Ovary (tissue), 9 donors: ENCODE measurements around the gene INTS6L. TPM values are rescaled to one million over a fixed set of nuclear protein-coding genes. Genes with fewer than 3 reads are reported as not detected.
"Not testable (repeated sequence)": the region's sequence is repeated elsewhere in the genome, so short reads cannot be mapped to it uniquely, and the experiment has no call there.

Experiments
- DNase-seq, 5 donors: peaks; one replicate each; pipeline ENCODE4 v3.0.0-alpha.2; 2019 to 2020
- H3K27ac ChIP-seq, 2 donors: fragments of 200-600 bp; one replicate each; pipeline versions ENCODE4 v1.5.1 to v1.8.0; 2019 to 2022
- H3K27me3 ChIP-seq: fragments of 200-600 bp; one replicate; pipeline ENCODE4 v1.8.0; 2022
- H3K36me3 ChIP-seq: fragments of 200-600 bp; sonication (generic); one replicate; pipeline ENCODE4 v1.5.1; 2019
- H3K4me1 ChIP-seq: one replicate; pipeline ENCODE4 v1.8.1; 2013; ENCODE audit warnings: mild to moderate bottlenecking, moderate library complexity; ENCODE audit not compliant: insufficient read depth
- H3K4me3 ChIP-seq: fragments of 200-600 bp; sonication (generic); one replicate; pipeline ENCODE4 v1.5.1; 2017
- H3K9me3 ChIP-seq, 2 donors: fragments of 200-600 bp in 1 of 2; sonication (generic) in 1 of 2; one replicate each; pipeline versions ENCODE4 v1.5.1 to v1.8.1; 2013 to 2019; ENCODE audit warnings: mild to moderate bottlenecking in 1 of 2, moderate library complexity in 1 of 2
- CTCF ChIP-seq, 3 donors: fragments of 450-650 bp in 2 of 3; fragments of 200-600 bp in 1 of 3; IDR thresholded peaks; one replicate each; pipeline versions ENCODE4 v1.5.1 to v1.8.0; 2016 to 2022; ENCODE audit warnings: antibody characterized with exemption in 3 of 3, mild to moderate bottlenecking in 1 of 3
- EP300 ChIP-seq: sonication (generic); formaldehyde crosslinking; IDR thresholded peaks from one replicate; pipeline ENCODE4 v1.6.1; 2017; ENCODE audit warnings: antibody characterized with exemption
- POLR2A ChIP-seq: fragments of 450-650 bp; IDR thresholded peaks from one replicate; pipeline ENCODE4 v1.6.1; 2017; ENCODE audit warnings: antibody characterized with exemption, mild to moderate bottlenecking, moderate library complexity
- WGBS, 3 donors: extraction: QIAGEN DNeasy Blood & Tissue Kit in 1 of 3; methylation state at CpG; one replicate each; pipeline versions ENCODE4 v1.1.5 to v1.1.7; 2013 to 2017; 5-methylcytosine and 5-hydroxymethylcytosine counted together
- intact Hi-C, 4 donors: fragments of 100-400 bp; cut with DNase I; formaldehyde crosslinking; loops; one replicate each; pipeline versions ENCODE4 v1.11.0 to v1.15.1; 2022 to 2023
- polyA plus RNA-seq, 2 donors: library from polyadenylated mRNA; stranded (reverse); fragments of 200-250 nt in 1 of 2; fragments of 350-450 nt in 1 of 2; fragmentation: Illumina TruSeq in 1 of 2; extraction: RNeasy Lipid Tissue Mini Kit (QIAGEN cat#74804) in 1 of 2; gene quantifications; one replicate each; pipeline ENCODE4 v1.2.3, GENCODE V29; 2013 to 2014
- total RNA-seq, 7 donors: library from RNA; depleted of rRNA in 2 of 7; stranded (reverse); fragments of >200 nt in 2 of 7; fragmentation: NEBNext Ultra II Directional in 3 of 7; extraction: Animal tissue kit (Norgen Biotek cat#: 25700) in 3 of 7; gene quantifications; one replicate each; pipeline versions ENCODE4 v1.1.0 to v1.2.4, GENCODE V29; 2016 to 2023
- donor health status: DM: no; HTN: no; CAD: no; lungs with moderate emphysema.
- donor health status: DM: no; HTN: no; CAD: no.
- donor health status: Bipolar disorder and iron deficiency.
- donor health status: DM: yes; HTN: yes; CAD: no.
- donor health status: DM: no; HTN: no; CAD: no.
- donor health status: DM: yes; HTN: yes; CAD: no.

The INTS6L gene
- total and polyA plus RNA-seq, 9 donors = 9.0 to 20.7 (median 16.0) TPM

- no peaks in the 10 kb centered on the region for H3K4me1 ChIP-seq
- H3K4me3 ChIP-seq = no peak overlapping the region
- H3K27ac ChIP-seq = no peak overlapping the region
- H3K9me3 ChIP-seq = no peaks in the 10 kb centered on the region
- 66 to 93% (median 87%) methylated on average over 1 of the region's 1 CpG for WGBS, 3 donors
- no peak for TF ChIP-seq CTCF (IDR thresholded peaks at IDR 0.05)
- TF ChIP-seq POLR2A = no peak
- no peak for TF ChIP-seq EP300
- no peaks in the 10 kb centered on the region for H3K27me3 ChIP-seq
- DNase-seq = no peak
- no peaks in the 10 kb centered on the region for H3K36me3 ChIP-seq
- intact Hi-C loops = no loop called here
These were observed 75.1 kb downstream of the INTS6L start for GRCh38 chrX:135595543-135595942.

GRCh38 chrX:135596495-135596894 lies 76.0 kb downstream of the INTS6L start:
- TF ChIP-seq CTCF (IDR thresholded peaks at IDR 0.05) = no peak
- no peak for TF ChIP-seq POLR2A
- TF ChIP-seq EP300 = no peak
- Histone ChIP-seq H3K27me3 (no peaks in the 10 kb centered on the region), H3K4me3 (no peak overlapping the region), H3K27ac (no peak overlapping the region), H3K9me3 (no peaks in the 10 kb centered on the region), H3K4me1 (no peaks in the 10 kb centered on the region), H3K36me3 (no peaks in the 10 kb centered on the region)
- peak in 2 of 5 donors; percentile 18 to 23 for DNase-seq
- WGBS, 3 donors = 51 to 57% (median 51%) methylated on average over 18 of the region's 18 CpGs
- intact Hi-C loops = no loop called here

- no peaks in the 10 kb centered on the region for H3K27me3 ChIP-seq
- no peaks in the 10 kb centered on the region for H3K36me3 ChIP-seq
- TF ChIP-seq POLR2A (no peak), CTCF (IDR thresholded peaks at IDR 0.05) (no peak), EP300 (no peak)
- DNase-seq = no peak
- intact Hi-C loops = no loop called here
- H3K27ac ChIP-seq = no peak overlapping the region
- no peaks in the 10 kb centered on the region for H3K9me3 ChIP-seq
- no peaks in the 10 kb centered on the region for H3K4me1 ChIP-seq
- H3K4me3 ChIP-seq = no peak overlapping the region
- 51 to 71% (median 57%) methylated on average over 6 of the region's 6 CpGs for WGBS, 3 donors
These were observed 85.4 kb downstream of the INTS6L start for GRCh38 chrX:135605906-135606305.

GRCh38 chrX:135624408-135625204 lies 104.1 kb downstream of the INTS6L start:
- H3K27ac ChIP-seq, H3K36me3 ChIP-seq, H3K9me3 ChIP-seq, DNase-seq, H3K27me3 ChIP-seq, H3K4me1 ChIP-seq, H3K4me3 ChIP-seq: not testable (repeated sequence)
- intact Hi-C loops = loop anchor here in 1 of 4 donors (5.0 kb wide), 1 partner anchor 327 kb away; no protein-coding TSS in a partner anchor
- WGBS, 3 donors = 55 to 75% (median 69%) methylated on average over 5 to 7 of the region's 7 CpGs

- no peak overlapping the region for H3K27ac ChIP-seq
- H3K4me1 ChIP-seq = no peaks in the 10 kb centered on the region
- DNase-seq = no peak
- intact Hi-C loops = loop anchor here in 1 of 4 donors (5.0 kb wide), 1 partner anchor 329 kb away; no protein-coding TSS in a partner anchor
- no peaks in the 10 kb centered on the region for H3K9me3 ChIP-seq
- TF ChIP-seq CTCF (IDR thresholded peaks at IDR 0.05) = no peak
- TF ChIP-seq POLR2A = no peak
- TF ChIP-seq EP300 = no peak
- no peaks in the 10 kb centered on the region for H3K27me3 ChIP-seq
- 75 to 80% (median 77%) methylated on average over 6 of the region's 6 CpGs for WGBS, 3 donors
- H3K36me3 ChIP-seq = no peaks in the 10 kb centered on the region
- H3K4me3 ChIP-seq = no peak overlapping the region
These were observed 105.5 kb downstream of the INTS6L start for GRCh38 chrX:135625995-135626394.
